Ureter (tissue), 1 donor: ENCODE data around the gene SART3. TPM values are rescaled to one million over a fixed set of nuclear protein-coding genes. Genes with fewer than 3 reads are reported as not detected.
"Not testable (repeated sequence)": the region's sequence is repeated elsewhere in the genome, so short reads cannot be mapped to it uniquely, and the experiment has no call there.

Source experiments
- DNase-seq: peaks from one replicate; pipeline ENCODE4 v3.0.0-alpha.2; 2020; ENCODE audit warnings: low spot score
- total RNA-seq: library from RNA; stranded (reverse); gene quantifications from one replicate; pipeline ENCODE4 v1.2.4, GENCODE V29; 2023
- donor health status: DM: yes; HTN: yes; CAD: no.

The SART3 gene
- total RNA-seq, 1 donor from 2014 or later: 64.9 TPM

- no peak for DNase-seq
These were observed 36.0 kb upstream of the SART3 start for GRCh38 chr12:108596854-108597558.

DNA sequence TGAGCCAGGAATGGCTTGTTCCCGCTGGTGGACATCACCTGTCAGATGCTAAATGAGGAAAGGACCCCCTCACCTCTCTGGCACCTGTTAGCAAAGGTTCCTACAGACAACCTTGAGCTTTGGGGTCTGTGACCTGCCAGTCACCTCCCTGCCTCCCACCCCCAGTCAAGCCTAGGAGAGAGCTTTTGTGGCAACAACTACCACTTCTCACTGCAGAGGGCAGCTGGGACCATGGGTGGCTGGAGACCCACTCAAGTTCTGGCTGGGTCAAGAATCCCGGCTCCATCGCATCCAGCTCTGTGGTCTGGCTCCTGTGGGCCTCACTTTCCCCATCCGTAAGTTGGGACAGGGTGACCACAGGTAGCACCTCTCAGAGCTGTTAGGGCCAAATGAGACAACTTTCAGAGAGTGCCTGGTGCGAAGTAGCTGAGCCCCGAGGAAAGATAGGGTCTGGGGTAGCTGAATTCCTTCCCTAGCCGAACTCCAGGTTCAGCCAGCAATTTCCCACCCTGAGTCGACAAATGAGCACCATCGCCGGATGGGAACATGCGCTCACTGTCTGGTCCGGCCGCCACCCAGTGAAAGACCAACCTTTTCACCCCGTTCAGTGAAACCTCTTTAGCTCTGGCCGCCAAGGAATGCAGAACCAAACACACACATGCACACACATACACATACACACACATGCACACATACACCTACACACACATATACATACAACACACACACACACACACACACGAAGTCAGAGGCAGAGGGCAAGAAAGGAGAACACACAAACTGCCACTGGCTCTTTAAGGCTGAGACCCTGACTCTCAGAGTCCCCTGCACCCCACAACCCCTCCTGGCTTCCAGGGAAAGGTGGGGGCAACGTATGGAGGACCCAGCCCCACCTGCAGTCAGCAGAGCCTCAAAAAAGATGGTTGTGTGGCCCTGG, 35.0 kb upstream of the SART3 start:
- no peak for DNase-seq

DNA sequence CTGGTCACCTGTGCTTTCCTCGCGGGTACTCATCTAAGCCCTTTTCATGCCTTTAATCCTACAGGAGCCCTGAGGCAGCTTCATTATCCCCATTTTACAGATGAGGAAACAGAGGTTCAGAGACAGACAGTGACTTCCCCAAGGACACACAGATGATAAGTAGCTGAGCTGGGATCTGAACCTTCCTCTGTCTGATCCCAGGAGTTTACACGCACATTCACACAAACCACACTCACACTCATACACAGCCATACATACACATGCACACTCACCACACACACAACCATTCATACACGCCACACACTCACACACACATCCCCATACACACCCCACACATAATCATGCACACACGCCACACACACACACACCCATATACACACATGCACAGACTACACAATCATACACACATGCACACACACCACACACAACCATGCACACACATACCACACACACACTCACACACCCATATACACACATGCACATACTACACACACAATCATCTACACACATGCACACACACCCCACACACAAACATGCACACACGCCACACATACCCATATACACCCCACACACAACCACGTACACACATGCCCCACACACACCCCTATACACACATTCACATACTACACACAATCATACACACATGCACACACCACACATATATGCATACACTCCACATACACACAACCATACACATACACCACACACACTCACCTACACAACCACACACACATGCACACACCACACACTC, 34.2 kb upstream of the SART3 start:
- no peak for DNase-seq

DNA sequence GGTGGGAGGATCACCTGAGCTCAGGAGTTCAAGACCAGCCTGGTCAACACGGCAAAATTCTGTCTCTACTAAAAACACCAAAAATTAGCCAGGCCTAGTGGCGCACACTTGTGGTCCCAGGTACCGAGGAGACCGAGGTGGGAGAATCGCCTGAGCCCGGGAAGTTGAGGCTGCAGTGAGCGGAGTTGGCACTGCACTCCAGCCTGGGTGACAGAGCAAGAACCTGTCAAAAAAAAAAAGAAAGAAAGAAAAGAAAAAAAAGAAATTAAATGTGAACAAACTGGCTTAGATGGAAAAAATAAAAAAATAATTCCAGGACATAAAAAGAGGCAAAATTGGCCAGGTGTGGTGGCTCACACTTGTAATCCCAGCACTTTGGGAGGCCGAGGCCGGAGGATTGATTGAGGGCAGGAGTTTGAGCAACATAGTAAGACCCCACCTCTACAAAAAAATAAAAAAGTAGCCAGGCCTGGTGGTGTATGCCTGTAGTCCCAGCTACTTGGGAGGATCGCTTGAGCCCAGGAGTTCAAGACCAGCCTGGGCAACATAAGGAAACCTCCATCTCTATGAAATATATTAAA, 33.4 kb upstream of the SART3 start:
- DNase-seq: no peak

DNA sequence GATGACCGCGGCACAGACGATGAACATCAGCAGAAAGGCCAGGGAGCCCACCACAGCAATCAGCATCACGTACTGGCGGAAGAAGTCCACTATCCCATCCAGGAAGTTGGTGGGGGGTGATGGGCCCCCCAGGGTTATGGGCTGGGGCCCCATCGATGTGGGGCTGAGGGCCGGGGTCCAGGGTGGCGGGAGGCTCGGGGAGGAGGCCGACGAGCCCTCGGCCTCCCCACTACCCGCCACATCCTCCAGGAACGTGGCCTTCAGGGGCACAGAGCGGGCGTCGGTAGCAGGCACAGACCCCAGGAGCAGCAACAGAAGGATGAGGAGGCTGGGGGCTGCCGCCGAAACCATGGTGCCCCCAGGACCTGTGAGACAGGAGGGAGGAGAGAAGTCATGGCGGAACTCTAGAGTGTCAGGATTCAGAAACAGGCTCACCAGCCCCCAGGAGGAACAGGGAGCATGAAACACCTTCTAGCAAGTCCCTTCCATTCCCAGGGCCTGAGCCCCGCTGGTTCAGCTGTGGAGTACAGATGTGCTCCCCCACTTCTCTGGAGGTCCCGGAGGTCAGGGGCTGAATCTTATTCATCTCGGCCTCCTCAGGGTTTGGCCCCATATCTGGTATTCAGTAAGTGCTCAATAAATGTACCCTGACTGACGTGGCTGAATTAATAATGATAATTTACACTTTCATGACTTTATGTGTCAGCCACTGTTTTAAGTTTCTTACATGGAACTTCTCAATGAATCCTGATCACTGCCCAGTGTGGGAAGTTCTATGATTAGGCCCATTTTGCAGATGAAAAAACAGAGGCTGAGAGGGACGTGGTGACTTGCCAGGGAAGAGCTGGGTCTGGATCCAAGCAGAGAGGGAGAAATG, 31.3 kb upstream of the SART3 start:
- DNase-seq: no peak

- no peak for DNase-seq
These were observed 30.5 kb upstream of the SART3 start for GRCh38 chr12:108591267-108591980.

DNA sequence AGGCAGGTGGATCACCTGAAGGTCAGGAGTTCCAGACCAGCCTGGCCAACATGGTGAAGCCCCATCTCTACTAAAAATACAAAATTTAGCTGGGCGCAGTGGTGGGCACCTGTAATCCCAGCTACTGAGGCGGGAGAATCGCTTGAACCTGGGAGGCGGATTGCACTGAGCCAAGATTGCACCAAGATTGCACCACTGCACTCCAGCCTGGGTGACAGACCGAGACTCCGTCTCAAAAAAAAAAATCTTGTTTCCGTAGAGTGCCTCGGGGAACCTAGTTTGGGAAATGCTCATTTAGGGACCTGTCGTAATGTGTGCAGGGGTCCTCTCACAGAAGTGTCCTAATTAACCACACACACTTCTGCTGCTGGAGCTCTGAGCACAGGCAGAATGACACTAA, 29.5 kb upstream of the SART3 start:
- not testable (repeated sequence) for DNase-seq

DNA sequence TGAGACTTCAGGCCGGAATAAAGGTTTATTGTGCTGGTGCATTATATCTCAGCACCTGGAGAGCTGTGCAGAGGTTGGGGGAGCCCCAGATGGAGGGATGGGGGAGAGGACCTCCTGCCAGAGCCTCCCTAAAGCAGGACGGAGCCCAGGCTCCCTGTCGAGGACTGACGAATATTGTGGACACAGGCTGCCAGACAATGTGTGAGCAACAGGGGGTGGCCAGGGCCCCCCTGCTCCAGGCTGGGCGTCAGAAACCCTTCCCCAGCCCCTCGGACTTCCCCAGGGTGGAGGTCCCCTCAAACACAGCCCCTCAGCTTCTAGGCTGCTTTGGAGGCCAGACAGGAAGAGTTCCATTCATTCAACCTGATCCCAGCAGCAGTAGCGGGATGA, 28.9 kb upstream of the SART3 start:
- no peak for DNase-seq

DNA sequence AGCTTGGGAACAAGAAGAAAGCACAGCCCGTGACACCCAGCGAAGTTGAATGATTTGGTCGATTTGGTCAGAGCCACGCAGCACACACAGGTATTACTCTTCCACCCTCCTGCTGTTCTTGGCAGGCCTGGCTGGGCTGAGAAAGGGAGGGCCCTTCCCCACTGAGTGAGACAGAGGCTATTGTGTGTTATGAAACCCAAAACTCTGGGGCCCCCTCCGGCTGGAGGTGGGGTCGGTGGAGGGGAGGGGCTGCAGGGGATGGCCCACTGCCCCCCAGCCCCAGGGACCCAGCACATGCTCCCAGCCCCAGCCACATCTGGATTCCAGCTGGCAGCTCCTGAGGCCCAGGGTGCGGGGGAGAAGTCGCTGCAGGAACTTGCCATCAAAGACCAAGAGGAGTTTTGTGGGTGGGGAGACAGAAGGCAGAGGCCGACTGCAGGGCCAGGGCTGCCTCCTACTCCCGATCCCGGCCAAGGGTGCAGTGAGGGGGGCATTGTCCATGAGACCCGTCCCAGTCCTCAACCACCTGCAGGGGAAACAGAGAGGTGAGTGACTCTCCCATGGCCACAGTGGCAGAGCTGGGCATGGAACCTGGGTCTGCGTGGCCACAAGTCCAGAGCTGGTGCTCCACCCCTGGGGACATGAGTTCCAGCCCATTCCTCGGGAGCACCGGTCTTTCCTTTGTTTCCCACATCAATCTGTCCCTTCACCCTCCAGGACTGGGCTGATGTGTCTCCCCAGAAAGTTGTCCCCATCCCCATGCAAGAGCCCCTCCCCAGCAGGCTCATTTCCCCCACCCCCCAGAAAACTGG, 28.3 kb upstream of the SART3 start:
- no peak for DNase-seq

DNA sequence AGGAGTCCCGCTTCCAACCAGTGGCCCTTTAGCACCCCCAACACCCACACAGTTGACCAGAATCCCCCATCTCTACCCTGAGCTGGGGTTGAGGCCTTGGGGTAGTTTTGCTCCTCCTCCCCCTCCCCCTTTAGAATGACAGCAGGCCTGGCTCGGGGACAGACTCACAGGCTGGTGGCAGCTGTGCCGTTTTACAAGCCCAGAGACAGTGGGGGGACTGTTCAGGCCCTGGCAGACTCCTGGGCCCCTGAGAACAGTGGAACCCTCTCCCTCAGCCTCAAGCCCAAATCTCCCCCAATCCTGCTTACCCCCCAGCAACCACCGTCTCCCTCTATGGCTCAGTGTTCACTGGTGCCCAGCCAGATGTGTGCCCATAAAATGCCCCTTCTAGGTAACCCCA, 26.9 kb upstream of the SART3 start:
- DNase-seq: no peak

DNA sequence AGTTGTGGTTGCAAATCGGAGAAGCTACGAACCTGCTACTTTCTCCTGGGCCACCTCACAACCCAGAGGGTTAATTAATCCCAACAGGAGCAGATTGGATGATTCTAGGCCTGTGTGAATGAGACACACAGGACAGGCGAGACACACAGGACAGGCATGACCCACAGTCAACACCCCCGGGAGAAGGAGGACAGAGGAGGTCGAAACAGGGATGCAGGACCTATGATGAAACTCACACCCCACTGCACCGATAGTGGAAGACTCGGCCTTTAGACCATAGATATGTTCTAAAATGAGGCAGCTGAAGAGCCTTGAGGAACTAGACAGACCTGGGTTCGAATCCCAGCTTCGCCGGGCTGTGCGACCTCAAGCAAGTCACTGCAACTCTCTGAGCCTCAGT, 25.3 kb upstream of the SART3 start:
- DNase-seq: no peak

DNA sequence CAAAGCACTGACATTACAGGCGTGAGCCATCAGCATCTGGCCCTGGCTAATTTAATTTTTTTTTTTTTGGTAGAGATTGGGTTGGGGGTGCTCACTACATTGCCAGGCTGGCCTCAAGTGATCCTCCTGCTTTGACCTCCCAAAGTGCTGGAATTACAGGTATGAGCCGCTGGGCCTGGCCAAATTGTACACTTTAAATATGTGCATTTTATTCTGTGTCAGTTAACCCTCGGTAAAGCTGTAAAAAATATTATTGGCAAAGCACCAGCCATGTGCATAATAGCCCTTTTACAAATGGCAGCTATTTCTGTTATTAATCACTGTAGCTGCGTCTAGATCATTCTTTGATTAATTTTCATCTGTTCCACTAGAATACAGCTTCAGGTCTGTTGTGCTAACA, 24.9 kb upstream of the SART3 start:
- DNase-seq: no peak

DNA sequence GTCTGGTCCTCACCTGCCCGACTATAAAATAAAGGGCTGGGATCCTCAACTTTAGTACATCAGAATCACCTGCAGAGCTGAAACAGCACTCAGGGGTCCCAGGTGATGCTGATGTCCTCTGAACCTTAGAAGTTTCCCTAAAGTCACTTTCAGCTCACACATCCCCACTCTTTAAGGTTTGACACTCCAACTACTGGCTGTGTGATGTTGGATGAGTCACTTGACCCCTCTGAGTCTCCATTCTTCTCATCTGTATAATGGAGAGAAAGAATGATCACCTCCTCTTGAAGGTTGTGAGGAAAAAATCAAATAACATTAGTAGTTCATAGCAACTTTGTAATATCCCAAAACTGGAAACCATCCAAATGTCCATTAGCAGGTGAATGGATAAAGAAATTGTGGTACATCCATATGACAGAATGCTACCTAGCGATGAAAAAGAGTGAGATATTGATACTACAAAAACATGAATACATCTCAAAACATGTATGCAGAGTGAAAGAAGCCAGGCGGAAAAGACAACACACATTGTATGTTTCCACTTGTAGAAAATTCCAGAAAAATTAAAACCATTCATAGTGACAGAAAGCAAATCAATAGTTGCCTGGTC, 23.6 kb upstream of the SART3 start:
- DNase-seq: no peak

- DNase-seq: no peak
These were observed 23.0 kb upstream of the SART3 start for GRCh38 chr12:108583991-108584390.

- DNase-seq: no peak
These were observed 22.2 kb upstream of the SART3 start for GRCh38 chr12:108582978-108583770.

GRCh38 chr12:108582509-108582908, 21.5 kb upstream of the SART3 start:
- DNase-seq: no peak

GRCh38 chr12:108581311-108582227, 20.6 kb upstream of the SART3 start:
- no peak for DNase-seq
